HG03066 (cell line): ENCODE measurements around the gene HSPA9.

ENCODE experiments used
- ATAC-seq: cut with Tn5 transposase; IDR thresholded peaks from one replicate; pipeline ENCODE4 v1.9.1; 2021; ENCODE audit warnings: low read depth; ENCODE audit not compliant: unreplicated experiment

Gene HSPA9

GRCh38 chr5:138596105-138596881 is 21.1 kb upstream of the HSPA9 start:
- ATAC-seq = no peak

GRCh38 chr5:138595180-138595795 is 20.1 kb upstream of the HSPA9 start:
- no peak for ATAC-seq

GRCh38 chr5:138594305-138595058 is 19.3 kb upstream of the HSPA9 start:
- ATAC-seq = no peak

GRCh38 chr5:138588013-138588788 is 13.0 kb upstream of the HSPA9 start:
- ATAC-seq = no peak

- ATAC-seq = no peak
Measured at GRCh38 chr5:138585157-138585556, 10.0 kb upstream of the HSPA9 start.

- no peak for ATAC-seq
Measured at GRCh38 chr5:138583984-138584637, 8.9 kb upstream of the HSPA9 start.

GRCh38 chr5:138582959-138583358 is 7.8 kb upstream of the HSPA9 start:
- no peak for ATAC-seq

GRCh38 chr5:138580777-138581176 is 5.6 kb upstream of the HSPA9 start:
- ATAC-seq = no peak

GRCh38 chr5:138580001-138580400 is 4.8 kb upstream of the HSPA9 start:
- ATAC-seq = no peak

- ATAC-seq = no peak
Measured at GRCh38 chr5:138579517-138579863, 4.3 kb upstream of the HSPA9 start.

- ATAC-seq = no peak
Measured at GRCh38 chr5:138577452-138577851, 2.3 kb upstream of the HSPA9 start.

GRCh38 chr5:138574744-138575193 is 432 bp downstream of the HSPA9 start:
- no peak for ATAC-seq

GRCh38 chr5:138573949-138574670 is 1.1 kb downstream of the HSPA9 start:
- ATAC-seq = no peak

- no peak for ATAC-seq
Measured at GRCh38 chr5:138573223-138573622, 2.0 kb downstream of the HSPA9 start.

GRCh38 chr5:138570871-138571270 is 4.3 kb downstream of the HSPA9 start:
- ATAC-seq = no peak

GRCh38 chr5:138569782-138570181 is 5.4 kb downstream of the HSPA9 start:
- no peak for ATAC-seq

- no peak for ATAC-seq
Measured at GRCh38 chr5:138568061-138568824, 7.0 kb downstream of the HSPA9 start.

GRCh38 chr5:138566792-138567191 is 8.4 kb downstream of the HSPA9 start:
- ATAC-seq = no peak
